Measurements from ENCODE around the gene DRC1.

The DRC1 gene

DNA sequence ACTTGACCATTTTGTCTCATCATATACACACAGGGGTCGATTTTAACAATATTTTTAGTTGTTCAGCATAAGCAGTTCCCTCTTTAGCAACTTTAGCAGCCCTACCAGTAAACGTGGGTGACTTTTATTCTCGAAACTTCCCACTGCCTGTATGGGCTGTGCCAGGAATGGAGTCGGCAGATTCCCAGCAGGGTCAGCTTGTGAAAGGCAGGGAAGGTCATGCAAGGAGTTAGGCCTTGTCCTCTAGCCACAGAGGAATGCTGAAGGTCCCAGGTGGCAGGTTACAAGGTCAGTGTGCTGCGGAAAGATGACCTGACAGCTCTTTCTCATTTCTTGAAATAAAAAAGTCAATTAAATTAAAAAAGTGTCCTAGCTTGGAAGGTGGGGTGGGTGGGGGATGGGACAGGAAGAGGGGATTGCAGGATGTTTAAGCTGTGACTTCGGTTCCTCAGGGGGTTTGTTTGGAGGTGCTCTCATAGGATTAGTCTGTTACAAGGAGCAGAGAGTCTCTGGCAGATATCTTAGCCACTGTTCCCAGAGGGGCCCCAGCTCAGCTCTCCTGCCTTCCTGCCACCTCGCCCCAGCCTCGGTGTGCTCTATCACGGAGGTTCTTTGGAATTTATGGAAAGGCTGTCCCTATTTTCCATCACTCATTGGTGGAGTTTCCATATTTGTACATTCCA is 21.4 kb downstream of the DRC1 start:
- H2AK5ac ChIP-seq (ENCODE audit: low read depth, low read length): no peak overlapping the region
- peaks cover 0 to 9% of the 10 kb centered on the region in 2 donors for H3K4me1 ChIP-seq (ENCODE audit: control insufficient read depth in 2 of 2, insufficient read depth in 1 of 2, low read depth in 1 of 2, low read length in 2 of 2)
- H3K79me1 ChIP-seq (ENCODE audit: low read depth, low read length): no peaks in the 10 kb centered on the region
- no CpG with 5 or more reads among the region's 9 CpGs for WGBS, 2 donors (ENCODE audit: extremely low coverage in 2 of 2, insufficient read length in 2 of 2, insufficient replicate concordance in 1 of 2)
- no peak overlapping the region for H3K23ac ChIP-seq (ENCODE audit: low read depth, low read length, poor library complexity)
- no peak overlapping the region for H3K4me2 ChIP-seq (ENCODE audit: insufficient read depth, low read length, poor library complexity, severe bottlenecking)
- H4K91ac ChIP-seq (ENCODE audit: low read depth, low read length, poor library complexity): no peak overlapping the region
- no peak for DNase-seq (ENCODE audit: low spot score)
- H3K36me3 ChIP-seq (replicated peaks in 1 of 2; ENCODE audit: control insufficient read depth in 2 of 2, insufficient read depth in 2 of 2, low read length in 2 of 2): no peaks in the 10 kb centered on the region
- no peak overlapping the region for H3K4me3 ChIP-seq (ENCODE audit: low read length in 2 of 2)
- no peak overlapping the region for H2BK5ac ChIP-seq (ENCODE audit: low read length)
- H2AFZ ChIP-seq (ENCODE audit: low read length): peak overlapping the region; percentile 68
- H3K27me3 ChIP-seq (ENCODE audit: control insufficient read depth in 3 of 3, insufficient read depth in 3 of 3, low read depth in 1 of 3, low read length in 3 of 3): no peaks in the 10 kb centered on the region
- no peak overlapping the region for H3K18ac ChIP-seq (ENCODE audit: low read length)
- H2BK15ac ChIP-seq (ENCODE audit: low read length): no peak overlapping the region
- no peak overlapping the region for H3K9ac ChIP-seq (ENCODE audit: low read depth, low read length, poor library complexity)
- H3K9me3 ChIP-seq (replicated peaks in 1 of 2; ENCODE audit: control insufficient read depth in 2 of 2, insufficient read depth in 1 of 2, low read depth in 1 of 2, low read length in 2 of 2): no peaks in the 10 kb centered on the region
- H4K8ac ChIP-seq (ENCODE audit: low read depth, low read length): no peak overlapping the region
- H3K4ac ChIP-seq (ENCODE audit: low read length): no peak overlapping the region
- H2BK12ac ChIP-seq (ENCODE audit: low read length): no peak overlapping the region
- no peak overlapping the region for H2BK120ac ChIP-seq (ENCODE audit: low read depth, low read length)
- H3K27ac ChIP-seq (replicated peaks; ENCODE audit: low read length): no peak overlapping the region
- H3K14ac ChIP-seq (ENCODE audit: low read length): no peak overlapping the region

DNA sequence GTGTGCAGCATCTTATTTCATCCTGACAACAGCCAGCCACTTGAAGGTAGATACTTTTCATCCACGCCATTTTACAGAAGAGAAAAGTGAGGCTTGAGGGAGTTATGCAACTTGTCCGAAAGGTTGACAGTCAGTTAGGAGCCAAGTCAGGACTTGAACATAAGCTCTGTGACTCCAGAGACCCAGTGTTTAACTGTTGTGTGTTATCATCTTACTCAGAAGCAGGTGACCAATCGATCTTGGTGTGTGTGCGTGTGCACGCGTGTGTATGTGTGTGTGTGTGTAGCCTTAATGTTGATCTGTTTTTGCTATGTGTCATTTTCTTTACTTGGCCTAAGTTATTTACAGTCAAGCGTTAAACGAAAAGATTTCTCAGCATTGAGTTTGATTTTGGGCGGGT is 22.0 kb downstream of the DRC1 start:
- no CpG with 5 or more reads among the region's 9 CpGs for WGBS, 2 donors (ENCODE audit: extremely low coverage in 2 of 2, insufficient read length in 2 of 2, insufficient replicate concordance in 1 of 2)
- Histone ChIP-seq H2AK5ac (ENCODE audit: low read depth, low read length) (no peak overlapping the region), H3K79me1 (ENCODE audit: low read depth, low read length) (no peaks in the 10 kb centered on the region), H3K23ac (ENCODE audit: low read depth, low read length, poor library complexity) (no peak overlapping the region), H2AFZ (ENCODE audit: low read length) (no peak overlapping the region), H3K9me3 (replicated peaks in 1 of 2; ENCODE audit: control insufficient read depth in 2 of 2, insufficient read depth in 1 of 2, low read depth in 1 of 2, low read length in 2 of 2) (no peaks in the 10 kb centered on the region), H3K4me2 (ENCODE audit: insufficient read depth, low read length, poor library complexity, severe bottlenecking) (no peak overlapping the region), H3K4ac (ENCODE audit: low read length) (no peak overlapping the region), H2BK5ac (ENCODE audit: low read length) (no peak overlapping the region), H3K27ac (replicated peaks; ENCODE audit: low read length) (no peak overlapping the region), H2BK15ac (ENCODE audit: low read length) (no peak overlapping the region), H3K4me3 (ENCODE audit: low read length in 2 of 2) (no peak overlapping the region), H3K9ac (ENCODE audit: low read depth, low read length, poor library complexity) (no peak overlapping the region), H3K36me3 (replicated peaks in 1 of 2; ENCODE audit: control insufficient read depth in 2 of 2, insufficient read depth in 2 of 2, low read length in 2 of 2) (no peaks in the 10 kb centered on the region), H2BK120ac (ENCODE audit: low read depth, low read length) (no peak overlapping the region), H2BK12ac (ENCODE audit: low read length) (no peak overlapping the region), H3K4me1 (ENCODE audit: control insufficient read depth in 2 of 2, insufficient read depth in 1 of 2, low read depth in 1 of 2, low read length in 2 of 2) (peaks cover 0 to 9% of the 10 kb centered on the region in 2 donors), H3K14ac (ENCODE audit: low read length) (no peak overlapping the region), H4K91ac (ENCODE audit: low read depth, low read length, poor library complexity) (no peak overlapping the region), H3K18ac (ENCODE audit: low read length) (no peak overlapping the region), H3K27me3 (ENCODE audit: control insufficient read depth in 3 of 3, insufficient read depth in 3 of 3, low read depth in 1 of 3, low read length in 3 of 3) (no peaks in the 10 kb centered on the region), H4K8ac (ENCODE audit: low read depth, low read length) (no peak overlapping the region)
- no peak for DNase-seq (ENCODE audit: low spot score)

DNA sequence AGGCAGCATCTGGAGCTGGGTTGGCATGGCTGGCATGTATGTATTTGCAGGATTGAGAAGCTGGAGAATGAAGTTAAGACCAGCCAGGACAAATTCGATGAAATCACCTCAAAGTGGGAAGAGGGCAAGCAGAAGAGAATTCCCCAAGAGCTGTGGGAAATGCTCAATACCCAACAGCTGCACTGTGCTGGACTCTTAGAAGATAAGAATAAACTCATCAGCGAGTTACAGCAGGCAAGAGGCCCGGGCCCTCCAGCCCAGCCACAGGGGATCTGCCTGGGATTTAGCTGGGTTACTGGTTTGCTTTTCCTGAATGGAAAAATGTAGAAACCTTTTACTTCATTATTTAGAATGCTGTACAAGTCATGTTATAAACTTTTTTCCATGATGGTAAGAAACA is 22.5 kb downstream of the DRC1 start:
- no peak overlapping the region for H4K8ac ChIP-seq (ENCODE audit: low read depth, low read length)
- peaks cover 0 to 9% of the 10 kb centered on the region in 2 donors for H3K4me1 ChIP-seq (ENCODE audit: control insufficient read depth in 2 of 2, insufficient read depth in 1 of 2, low read depth in 1 of 2, low read length in 2 of 2)
- H4K91ac ChIP-seq (ENCODE audit: low read depth, low read length, poor library complexity): no peak overlapping the region
- WGBS, 2 donors (ENCODE audit: extremely low coverage in 2 of 2, insufficient read length in 2 of 2, insufficient replicate concordance in 1 of 2): no CpG with 5 or more reads among the region's 3 CpGs
- no peaks in the 10 kb centered on the region for H3K27me3 ChIP-seq (ENCODE audit: control insufficient read depth in 3 of 3, insufficient read depth in 3 of 3, low read depth in 1 of 3, low read length in 3 of 3)
- H2BK12ac ChIP-seq (ENCODE audit: low read length): no peak overlapping the region
- no peaks in the 10 kb centered on the region for H3K9me3 ChIP-seq (replicated peaks in 1 of 2; ENCODE audit: control insufficient read depth in 2 of 2, insufficient read depth in 1 of 2, low read depth in 1 of 2, low read length in 2 of 2)
- H2BK5ac ChIP-seq (ENCODE audit: low read length): no peak overlapping the region
- H2BK120ac ChIP-seq (ENCODE audit: low read depth, low read length): no peak overlapping the region
- H3K14ac ChIP-seq (ENCODE audit: low read length): no peak overlapping the region
- no peaks in the 10 kb centered on the region for H3K36me3 ChIP-seq (replicated peaks in 1 of 2; ENCODE audit: control insufficient read depth in 2 of 2, insufficient read depth in 2 of 2, low read length in 2 of 2)
- no peak overlapping the region for H3K23ac ChIP-seq (ENCODE audit: low read depth, low read length, poor library complexity)
- no peak overlapping the region for H2BK15ac ChIP-seq (ENCODE audit: low read length)
- no peak for DNase-seq (ENCODE audit: low spot score)
- no peak overlapping the region for H2AK5ac ChIP-seq (ENCODE audit: low read depth, low read length)
- H3K79me1 ChIP-seq (ENCODE audit: low read depth, low read length): no peaks in the 10 kb centered on the region
- H3K4me2 ChIP-seq (ENCODE audit: insufficient read depth, low read length, poor library complexity, severe bottlenecking): no peak overlapping the region
- no peak overlapping the region for H3K18ac ChIP-seq (ENCODE audit: low read length)
- no peak overlapping the region for H2AFZ ChIP-seq (ENCODE audit: low read length)
- no peak overlapping the region for H3K27ac ChIP-seq (replicated peaks; ENCODE audit: low read length)
- H3K9ac ChIP-seq (ENCODE audit: low read depth, low read length, poor library complexity): no peak overlapping the region
- H3K4ac ChIP-seq (ENCODE audit: low read length): no peak overlapping the region
- H3K4me3 ChIP-seq (ENCODE audit: low read length in 2 of 2): no peak overlapping the region

DNA sequence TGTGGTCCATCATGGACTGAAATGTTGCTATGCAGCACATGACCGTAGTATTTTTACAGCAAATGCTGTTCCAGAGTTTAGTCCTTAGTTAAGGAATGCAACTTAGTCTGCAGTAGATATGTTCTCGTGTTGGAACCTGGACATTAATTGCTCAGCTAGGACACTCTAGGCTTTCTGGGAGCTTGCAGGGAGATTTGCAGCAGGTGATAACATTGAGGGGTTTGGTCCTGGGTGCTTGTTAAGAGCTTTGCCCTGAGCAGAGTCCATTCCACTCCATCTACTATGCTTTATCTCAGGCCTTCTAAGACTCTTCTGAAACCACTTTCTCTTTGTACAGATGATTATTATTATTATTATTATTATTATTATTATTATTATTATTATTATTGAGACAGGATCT is 27.1 kb downstream of the DRC1 start:
- Histone ChIP-seq H3K36me3 (replicated peaks in 1 of 2; ENCODE audit: control insufficient read depth in 2 of 2, insufficient read depth in 2 of 2, low read length in 2 of 2) (no peaks in the 10 kb centered on the region), H2BK15ac (ENCODE audit: low read length) (no peak overlapping the region), H3K79me1 (ENCODE audit: low read depth, low read length) (no peaks in the 10 kb centered on the region), H3K27me3 (ENCODE audit: control insufficient read depth in 3 of 3, insufficient read depth in 3 of 3, low read depth in 1 of 3, low read length in 3 of 3) (no peaks in the 10 kb centered on the region), H3K14ac (ENCODE audit: low read length) (no peak overlapping the region), H4K8ac (ENCODE audit: low read depth, low read length) (no peak overlapping the region), H4K91ac (ENCODE audit: low read depth, low read length, poor library complexity) (no peak overlapping the region), H3K9me3 (replicated peaks in 1 of 2; ENCODE audit: control insufficient read depth in 2 of 2, insufficient read depth in 1 of 2, low read depth in 1 of 2, low read length in 2 of 2) (no peaks in the 10 kb centered on the region), H3K4me2 (ENCODE audit: insufficient read depth, low read length, poor library complexity, severe bottlenecking) (no peak overlapping the region), H2BK120ac (ENCODE audit: low read depth, low read length) (no peak overlapping the region), H2AFZ (ENCODE audit: low read length) (no peak overlapping the region), H3K18ac (ENCODE audit: low read length) (no peak overlapping the region), H3K4me1 (ENCODE audit: control insufficient read depth in 2 of 2, insufficient read depth in 1 of 2, low read depth in 1 of 2, low read length in 2 of 2) (no peaks in the 10 kb centered on the region), H2BK5ac (ENCODE audit: low read length) (no peak overlapping the region), H3K4me3 (ENCODE audit: low read length in 2 of 2) (no peak overlapping the region), H3K27ac (replicated peaks; ENCODE audit: low read length) (no peak overlapping the region), H3K4ac (ENCODE audit: low read length) (no peak overlapping the region), H3K9ac (ENCODE audit: low read depth, low read length, poor library complexity) (no peak overlapping the region), H2AK5ac (ENCODE audit: low read depth, low read length) (no peak overlapping the region), H3K23ac (ENCODE audit: low read depth, low read length, poor library complexity) (no peak overlapping the region), H2BK12ac (ENCODE audit: low read length) (no peak overlapping the region)
- DNase-seq (ENCODE audit: low spot score): no peak
- no CpG with 5 or more reads among the region's 2 CpGs for WGBS, 2 donors (ENCODE audit: extremely low coverage in 2 of 2, insufficient read length in 2 of 2, insufficient replicate concordance in 1 of 2)

Data from neuronal stem cell (in vitro differentiated cells).